Natural killer cell (primary cell): ENCODE data around the gene MYH10. TPM values are rescaled to one million over a fixed set of nuclear protein-coding genes. Genes with fewer than 3 reads are reported as not detected.

Source experiments
- ATAC-seq, 3 donors: fragments of 150-1000 bp in 2 of 3; fragments of 200-7000 bp in 1 of 3; cut with Tn5 transposase; 1 replicate in 1 of 3; 2 replicates in 2 of 3; pipeline ENCODE4 v1.10.0; 2021; ENCODE audit warnings: mild to moderate bottlenecking in 2 of 3, moderate library complexity in 2 of 3
- DNase-seq, 2 donors: peaks; one replicate each; pipeline versions ENCODE4 v3.0.0 to v3.0.0-alpha.2; 2013 to 2021; ENCODE audit warnings: mixed read lengths in 1 of 2
- H3K27ac ChIP-seq: one replicate; pipeline ENCODE4 v1.5.1; 2013; ENCODE audit warnings: mild to moderate bottlenecking, low read length
- H3K27me3 ChIP-seq: one replicate; pipeline ENCODE4 v1.6.1; 2013; ENCODE audit warnings: low read length; ENCODE audit not compliant: control insufficient read depth, insufficient read depth
- H3K36me3 ChIP-seq: one replicate; pipeline ENCODE4 v1.6.1; 2013; ENCODE audit warnings: low read length; ENCODE audit not compliant: control insufficient read depth, insufficient read depth
- H3K4me1 ChIP-seq: one replicate; pipeline ENCODE4 v1.6.1; 2013; ENCODE audit warnings: low read length; ENCODE audit not compliant: control insufficient read depth, insufficient read depth
- H3K4me3 ChIP-seq: one replicate; pipeline ENCODE4 v1.5.1; 2013; ENCODE audit warnings: low read length
- H3K9me3 ChIP-seq: one replicate; pipeline ENCODE4 v1.6.1; 2013; ENCODE audit warnings: low read length; ENCODE audit not compliant: control insufficient read depth, insufficient read depth
- H3K27ac Mint-ChIP-seq, 2 donors: one replicate each; pipeline ENCODE4 v1.8.0; 2022; ENCODE audit warnings: mild to moderate bottlenecking in 2 of 2, mixed read lengths in 2 of 2, moderate library complexity in 1 of 2
- H3K27me3 Mint-ChIP-seq, 2 donors: one replicate each; pipeline ENCODE4 v1.8.0; 2022; ENCODE audit warnings: low read depth in 2 of 2, mixed read lengths in 2 of 2
- H3K36me3 Mint-ChIP-seq: one replicate; pipeline ENCODE4 v1.8.0; 2022; ENCODE audit warnings: mixed read lengths
- H3K4me1 Mint-ChIP-seq, 2 donors: one replicate each; pipeline ENCODE4 v1.8.0; 2022; ENCODE audit warnings: mixed read lengths in 2 of 2
- H3K4me3 Mint-ChIP-seq: one replicate; pipeline ENCODE4 v1.8.0; 2022; ENCODE audit warnings: mild to moderate bottlenecking, moderate library complexity, mixed read lengths
- H3K9me3 Mint-ChIP-seq, 2 donors: one replicate each; pipeline ENCODE4 v1.8.0; 2022; ENCODE audit warnings: mixed read lengths in 2 of 2
- CTCF ChIP-seq: fragments of 200-600 bp; IDR thresholded peaks from one replicate; pipeline ENCODE4 v1.8.0; 2022; ENCODE audit warnings: antibody characterized with exemption
- WGBS: methylation state at CpG from one replicate; pipeline ENCODE4 v1.1.7; 2013; ENCODE audit warnings: missing lambda C conversion rate; ENCODE audit not compliant: insufficient coverage; 5-methylcytosine and 5-hydroxymethylcytosine counted together
- intact Hi-C: fragments of 100-400 bp; cut with micrococcal nuclease; formaldehyde crosslinking; loops from one replicate; pipeline ENCODE4 v1.14.2; 2022
- total RNA-seq, 4 donors: library from RNA; stranded (reverse); fragments of 120-200 nt in 1 of 4; gene quantifications; one replicate each; pipeline versions ENCODE4 v1.2.3 to v1.2.4, GENCODE V29; 2013 to 2022

MYH10 gene
- total RNA-seq, 3 donors from 2014 or later (not counting 1 experiment from before 2014, with no cell fraction given), result 0.28 to 1.5 (median 1.0) TPM

GRCh38 chr17:8455665-8456209, 174.8 kb downstream of the MYH10 start:
- Mint-ChIP-seq H3K4me1 (peaks cover 6 to 24% of the 10 kb centered on the region in 2 donors), H3K36me3 (peaks cover 22% of the 10 kb centered on the region), H3K4me3 (no peak overlapping the region), H3K9me3 (no peaks in the 10 kb centered on the region), H3K27ac (peak overlapping the region; percentile 12 to 37), H3K27me3 (no peaks in the 10 kb centered on the region)
- Histone ChIP-seq H3K27ac (no peak overlapping the region), H3K4me3 (no peak overlapping the region), H3K4me1 (no peaks in the 10 kb centered on the region), H3K9me3 (no peaks in the 10 kb centered on the region), H3K36me3 (peaks cover 87% of the 10 kb centered on the region), H3K27me3 (no peaks in the 10 kb centered on the region)
- no peak for DNase-seq
- peak in 1 of 3 donors; percentile 81 for ATAC-seq
- no peak for TF ChIP-seq CTCF
- WGBS, result 86% methylated on average over 1 of the region's 2 CpGs
- intact Hi-C loops, result no loop called here

DNA sequence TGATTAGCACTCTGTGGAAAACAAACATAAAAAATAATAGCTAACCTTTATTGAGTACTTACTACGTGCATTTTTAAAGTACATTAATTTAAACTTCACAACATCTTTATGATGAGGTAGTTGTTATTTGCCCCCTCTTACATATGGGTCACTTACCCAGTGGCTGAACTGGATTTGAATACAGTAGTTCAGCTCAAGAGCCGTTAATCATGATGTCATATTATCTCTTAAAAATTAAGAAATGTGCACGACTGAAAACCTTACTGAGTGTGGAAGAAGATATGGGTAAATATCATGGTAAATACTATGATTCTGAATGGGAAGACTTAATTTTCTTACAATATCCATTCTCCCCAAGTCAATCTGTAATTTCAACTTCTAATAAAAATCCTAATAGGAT, 177.2 kb downstream of the MYH10 start:
- ATAC-seq (no peak), DNase-seq (no peak)
- Histone ChIP-seq H3K4me3 (no peak overlapping the region), H3K9me3 (no peaks in the 10 kb centered on the region), H3K4me1 (no peaks in the 10 kb centered on the region), H3K27ac (no peak overlapping the region), H3K27me3 (no peaks in the 10 kb centered on the region), H3K36me3 (peaks cover 83% of the 10 kb centered on the region)
- TF ChIP-seq CTCF, result no peak
- H3K4me1 Mint-ChIP-seq, result peaks cover 7 to 24% of the 10 kb centered on the region in 2 donors
- H3K9me3 Mint-ChIP-seq, result no peaks in the 10 kb centered on the region
- no peak overlapping the region for H3K4me3 Mint-ChIP-seq
- no peak overlapping the region for H3K27ac Mint-ChIP-seq
- intact Hi-C loops, result no loop called here
- H3K36me3 Mint-ChIP-seq, result peaks cover 29% of the 10 kb centered on the region
- no peaks in the 10 kb centered on the region for H3K27me3 Mint-ChIP-seq
- WGBS, result no CpG with 5 or more reads among the region's 3 CpGs

GRCh38 chr17:8451933-8452614, 178.5 kb downstream of the MYH10 start:
- WGBS, result 98% methylated on average over 7 of the region's 8 CpGs
- no peak overlapping the region for H3K4me3 Mint-ChIP-seq
- intact Hi-C loops, result no loop called here

More at GRCh38 chr17:8451933-8452614, 178.5 kb downstream of the MYH10 start:
- Mint-ChIP-seq H3K27ac (no peak overlapping the region), H3K27me3 (no peaks in the 10 kb centered on the region), H3K36me3 (peaks cover 25% of the 10 kb centered on the region), H3K9me3 (no peaks in the 10 kb centered on the region), H3K4me1 (peaks cover 17 to 29% of the 10 kb centered on the region in 2 donors)
- H3K4me1 ChIP-seq, result no peaks in the 10 kb centered on the region
- H3K4me3 ChIP-seq, result no peak overlapping the region
- DNase-seq, result no peak
- H3K9me3 ChIP-seq, result no peaks in the 10 kb centered on the region
- no peak overlapping the region for H3K27ac ChIP-seq
- TF ChIP-seq CTCF, result no peak
- H3K27me3 ChIP-seq, result no peaks in the 10 kb centered on the region
- ATAC-seq, result no peak
- peaks cover 81% of the 10 kb centered on the region for H3K36me3 ChIP-seq
